Posterior vena cava (tissue), 2 donors: ENCODE measurements around the gene RHOB. TPM values are rescaled to one million over a fixed set of nuclear protein-coding genes. Genes with fewer than 3 reads are reported as not detected.
A peak's percentile ranks its signal among the peaks of the same experiment; 100 is the strongest.

Source experiments
- DNase-seq: peaks from one replicate; pipeline ENCODE4 v3.0.0-alpha.2; 2020; ENCODE audit warnings: low spot score
- intact Hi-C, 2 donors: fragments of 100-400 bp; cut with DNase I; formaldehyde crosslinking; loops; one replicate each; pipeline versions ENCODE4 v1.14.1 to v1.14.2; 2022 to 2023
- total RNA-seq, 2 donors: library from RNA; stranded (reverse); fragmentation: NEBNext Ultra II Directional; extraction: Animal tissue kit (Norgen Biotek cat#: 25700); gene quantifications; one replicate each; pipeline ENCODE4 v1.2.1, GENCODE V29; 2021
- donor health status: DM: yes; HTN: yes; CAD: no.
- donor health status: DM: yes; HTN: yes; CAD: no.

RHOB gene
- total RNA-seq, 2 donors from 2014 or later = 742 to 1,258 TPM

- no peak for DNase-seq
- intact Hi-C loops = no loop called here
These were observed 25.4 kb upstream of the RHOB start for GRCh38 chr2:20421336-20421987.

- intact Hi-C loops = no loop called here
These were observed 24.9 kb upstream of the RHOB start for GRCh38 chr2:20421988-20422370.

GRCh38 chr2:20422402-20423271, 24.2 kb upstream of the RHOB start:
- intact Hi-C loops = no loop called here
- DNase-seq = no peak

More at GRCh38 chr2:20421988-20422370, 24.9 kb upstream of the RHOB start:
- DNase-seq = peak; percentile 95

GRCh38 chr2:20423359-20423758, 23.5 kb upstream of the RHOB start:
- intact Hi-C loops = no loop called here
- no peak for DNase-seq

- peak; percentile 38 for DNase-seq
- intact Hi-C loops = no loop called here
These were observed 23.0 kb upstream of the RHOB start for GRCh38 chr2:20423847-20424246.

- peak; percentile 87 for DNase-seq
- intact Hi-C loops = no loop called here
These were observed 22.3 kb upstream of the RHOB start for GRCh38 chr2:20424300-20425290.

GRCh38 chr2:20425371-20425881, 21.4 kb upstream of the RHOB start:
- intact Hi-C loops = no loop called here
- peak; percentile 18 for DNase-seq

GRCh38 chr2:20425884-20426283, 21.0 kb upstream of the RHOB start:
- no peak for DNase-seq
- intact Hi-C loops = no loop called here

GRCh38 chr2:20427931-20428526, 18.8 kb upstream of the RHOB start:
- intact Hi-C loops = no loop called here
- peak; percentile 58 for DNase-seq

- peak; percentile 31 for DNase-seq
These were observed 18.0 kb upstream of the RHOB start for GRCh38 chr2:20428717-20429490.

GRCh38 chr2:20429528-20429927, 17.3 kb upstream of the RHOB start:
- DNase-seq = peak; percentile 50
- intact Hi-C loops = no loop called here

More at GRCh38 chr2:20428717-20429490, 18.0 kb upstream of the RHOB start:
- intact Hi-C loops = no loop called here

GRCh38 chr2:20430035-20430434, 16.8 kb upstream of the RHOB start:
- peak; percentile 45 for DNase-seq
- intact Hi-C loops = no loop called here

- peak; percentile 9 for DNase-seq
- intact Hi-C loops = no loop called here
These were observed 16.2 kb upstream of the RHOB start for GRCh38 chr2:20430461-20431300.

GRCh38 chr2:20431301-20431698, 15.6 kb upstream of the RHOB start:
- no peak for DNase-seq
- intact Hi-C loops = no loop called here

GRCh38 chr2:20431772-20432171, 15.1 kb upstream of the RHOB start:
- DNase-seq = peak; percentile 13
- intact Hi-C loops = no loop called here

GRCh38 chr2:20432714-20433113, 14.2 kb upstream of the RHOB start:
- DNase-seq = peak; percentile 24
- intact Hi-C loops = no loop called here

- intact Hi-C loops = no loop called here
- DNase-seq = no peak
These were observed 13.6 kb upstream of the RHOB start for GRCh38 chr2:20433249-20433648.
